ENCODE measurements around the gene RIMKLA.

- no peak for TF ChIP-seq CTCF (IDR thresholded peaks at IDR 0.05)
- TF ChIP-seq POLR2A (IDR thresholded peaks at IDR 0.05), result no peak
Measured at GRCh38 chr1:42392255-42392654, 11.7 kb downstream of the RIMKLA start.
